Keratinocyte (primary cell): ENCODE measurements around the gene APEH.

Experiments
- CTCF ChIP-seq, 3 experiments: IDR thresholded peaks in 1 of 3; conservative IDR thresholded peaks in 1 of 3; optimal IDR thresholded peaks in 1 of 3; 2 replicates in 2 of 3; 3 replicates in 1 of 3; pipeline versions ENCODE3 to v1.5.1; 2011; ENCODE audit warnings: low read length in 3 of 3, mild to moderate bottlenecking in 3 of 3, moderate library complexity in 2 of 3, control low read depth in 1 of 3, inconsistent platforms in 1 of 3; ENCODE audit not compliant: insufficient read depth in 2 of 3; ENCODE audit errors: extremely low read depth in 1 of 3
- EZH2 ChIP-seq: IDR thresholded peaks from one replicate; pipeline ENCODE4 v1.6.1; 2012; ENCODE audit warnings: inconsistent platforms, mild to moderate bottlenecking, low read length, moderate library complexity

GRCh38 chr3:49673715-49674496 lies at the start of gene APEH:
- TF ChIP-seq EZH2 (no peak), CTCF (optimal IDR thresholded peaks at IDR 0.05 in 1 of 3, IDR thresholded peaks at IDR 0.05 in 1 of 3, conservative IDR thresholded peaks at IDR 0.05 in 1 of 3; ENCODE audit: extremely low read depth in 1 of 3, insufficient read depth in 2 of 3, low read length in 3 of 3) (no peak)
